Left lung (tissue), 10 donors: ENCODE measurements around the gene TSPOAP1. TPM values are rescaled to one million over a fixed set of nuclear protein-coding genes. Genes with fewer than 3 reads are reported as not detected.

Source experiments
- ATAC-seq: fragments of 200-7000 bp; cut with Tn5 transposase; one replicate; pipeline ENCODE4 v1.9.1; 2020; ENCODE audit warnings: moderate library complexity
- DNase-seq, 4 donors: peaks; one replicate each; pipeline ENCODE4 v3.0.0-alpha.2; 2013 to 2020
- H3K27ac ChIP-seq, 2 donors: fragments of 200-600 bp; sonication (generic) in 1 of 2; one replicate each; pipeline versions ENCODE4 v1.5.0 to v1.8.0; 2020 to 2021
- H3K27me3 ChIP-seq, 2 donors: fragments of 200-600 bp; sonication (generic) in 1 of 2; one replicate each; pipeline versions ENCODE4 v1.5.0 to v1.8.0; 2020 to 2021
- H3K36me3 ChIP-seq, 2 donors: fragments of 200-600 bp; sonication (generic) in 1 of 2; one replicate each; pipeline versions ENCODE4 v1.5.0 to v1.8.0; 2020 to 2021
- H3K4me1 ChIP-seq, 2 donors: fragments of 200-600 bp; one replicate each; pipeline ENCODE4 v1.8.0; 2021
- H3K4me3 ChIP-seq, 2 donors: fragments of 200-600 bp; sonication (generic) in 1 of 2; one replicate each; pipeline versions ENCODE4 v1.5.0 to v1.8.0; 2020 to 2021; ENCODE audit warnings: mild to moderate bottlenecking in 1 of 2
- H3K9me3 ChIP-seq, 2 donors: fragments of 200-600 bp; sonication (generic) in 1 of 2; one replicate each; pipeline versions ENCODE4 v1.5.0 to v1.8.0; 2020 to 2021
- CTCF ChIP-seq, 2 donors: fragments of 200-600 bp; sonication (generic) in 1 of 2; IDR thresholded peaks; one replicate each; pipeline versions ENCODE4 v1.5.0 to v1.8.0; 2021; ENCODE audit warnings: antibody characterized with exemption in 2 of 2
- intact Hi-C, 2 donors: fragments of 100-400 bp; cut with DNase I; formaldehyde crosslinking; loops; one replicate each; pipeline versions ENCODE4 v1.11.2 to v1.14.2; 2022
- microRNA-seq, 2 donors: library from miRNA; unstranded; fragments of <30 nt; microRNA quantifications; one replicate each; pipeline ENCODE4, GENCODE V29; 2019
- polyA plus RNA-seq, 6 donors: library from polyadenylated mRNA; unstranded; fragments of 120-200 nt; gene quantifications; one replicate each; pipeline ENCODE4 v1.2.1, GENCODE V29; 2013; ENCODE audit not compliant: insufficient read length in 6 of 6
- total RNA-seq, 2 donors: library from RNA; stranded (reverse); fragmentation: NEBNext Ultra II Directional; extraction: Animal tissue kit (Norgen Biotek cat#: 25700); gene quantifications; one replicate each; pipeline ENCODE4 v1.2.1, GENCODE V29; 2021
- donor health status: DM: no; HTN: yes; CAD: no.
- donor health status: DM: no; HTN: no; CAD: no.

The TSPOAP1 gene
- total and polyA plus RNA-seq, 8 donors: 7.9 to 65.0 (median 52.7) TPM

DNA sequence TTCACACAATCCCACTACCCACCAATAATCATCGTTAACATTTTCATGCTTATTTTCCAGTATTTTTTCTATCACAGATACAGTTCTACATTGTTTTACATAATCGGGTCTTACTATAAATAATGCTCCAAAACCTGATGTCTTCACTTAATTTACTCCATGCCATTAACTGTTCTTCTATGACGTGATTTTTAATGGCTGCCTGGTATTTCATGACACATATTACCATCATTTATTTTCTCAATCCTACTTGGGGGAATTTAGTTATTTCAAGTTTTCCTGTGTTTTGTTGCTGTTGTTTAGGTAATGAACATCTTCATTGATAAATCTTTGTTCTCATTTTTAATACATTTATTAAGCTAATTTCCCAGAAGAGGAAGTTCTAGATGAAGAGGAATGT, 75.5 kb downstream of the TSPOAP1 start:
- intact Hi-C loops: no loop called here
- Histone ChIP-seq H3K4me3 (no peak overlapping the region), H3K27ac (no peak overlapping the region), H3K9me3 (no peaks in the 10 kb centered on the region), H3K4me1 (peaks cover 2 to 13% of the 10 kb centered on the region in 2 donors), H3K27me3 (peaks cover 6 to 81% of the 10 kb centered on the region in 2 donors), H3K36me3 (no peaks in the 10 kb centered on the region)
- TF ChIP-seq CTCF (IDR thresholded peaks at IDR 0.05): no peak
- DNase-seq (no peak), ATAC-seq (no peak)

DNA sequence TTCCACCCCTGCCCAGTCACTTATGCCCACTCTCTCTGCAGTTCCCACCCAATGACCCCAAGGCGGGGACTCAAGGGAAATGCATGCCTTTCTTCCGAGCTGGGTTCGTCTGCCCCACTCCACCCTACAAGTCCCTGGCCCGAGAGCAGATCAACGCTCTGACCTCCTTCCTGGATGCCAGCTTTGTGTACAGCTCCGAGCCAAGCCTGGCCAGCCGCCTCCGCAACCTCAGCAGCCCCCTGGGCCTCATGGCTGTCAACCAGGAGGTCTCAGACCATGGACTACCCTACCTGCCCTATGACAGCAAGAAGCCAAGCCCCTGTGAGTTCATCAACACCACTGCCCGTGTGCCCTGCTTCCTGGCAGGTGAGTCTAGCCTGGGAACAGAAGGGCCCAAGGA, 76.5 kb downstream of the TSPOAP1 start:
- ATAC-seq (no peak), DNase-seq (no peak)
- Histone ChIP-seq H3K27me3 (peaks cover 6 to 73% of the 10 kb centered on the region in 2 donors), H3K4me1 (peaks cover 2 to 19% of the 10 kb centered on the region in 2 donors), H3K27ac (no peak overlapping the region), H3K9me3 (no peaks in the 10 kb centered on the region), H3K36me3 (no peaks in the 10 kb centered on the region), H3K4me3 (no peak overlapping the region)
- TF ChIP-seq CTCF (IDR thresholded peaks at IDR 0.05): no peak
- intact Hi-C loops: no loop called here

Small RNA genes lying within 50 kb of the gene (microRNA-seq; reads per million reads assigned to microRNA genes)
- 0 reads per million in 2 donors for gene MIR4736

Other genes starting within 250 kb of the TSPOAP1 start
- gene DYNLL2, start 245.4 kb downstream of the TSPOAP1 start, total RNA-seq: 10 to 100 TPM; 36.3 to 38.2 TPM
- gene DYNLL2, start 245.4 kb downstream of the TSPOAP1 start, polyA plus RNA-seq: 10 to 100 TPM; 52.8 to 70.8 (median 61.4) TPM
- not detected for gene OR4D1, start 180.4 kb downstream of the TSPOAP1 start, total RNA-seq
- gene OR4D1, start 180.4 kb downstream of the TSPOAP1 start, polyA plus RNA-seq: under 1 TPM in 3 of 6 donors, not detected in 3; 0.03 to 0.06 (median 0.04) TPM
- gene OR4D2, start 161.8 kb downstream of the TSPOAP1 start, total RNA-seq: not detected
- gene OR4D2, start 161.8 kb downstream of the TSPOAP1 start, polyA plus RNA-seq: not detected
- not detected for gene EPX, start 136.1 kb downstream of the TSPOAP1 start, total RNA-seq
- 1 to 10 TPM in 2 of 6 donors, under 1 TPM in 4; 0.63 to 1.2 (median 0.90) TPM for gene EPX, start 136.1 kb downstream of the TSPOAP1 start, polyA plus RNA-seq
- 10 to 100 TPM; 16.4 to 19.4 TPM for gene MKS1, start 109.5 kb downstream of the TSPOAP1 start, total RNA-seq
- 10 to 100 TPM; 35.5 to 46.8 (median 38.9) TPM for gene MKS1, start 109.5 kb downstream of the TSPOAP1 start, polyA plus RNA-seq
- gene LPO, start 90.2 kb downstream of the TSPOAP1 start, total RNA-seq: under 1 TPM in 1 of 2 donors, not detected in 1; 0.24 TPM
- gene LPO, start 90.2 kb downstream of the TSPOAP1 start, polyA plus RNA-seq: under 1 TPM; 0.10 to 0.21 (median 0.14) TPM
- 1 to 10 TPM; 1.0 to 1.5 TPM for gene MPO, start 47.9 kb downstream of the TSPOAP1 start, total RNA-seq
- 10 to 100 TPM in 5 of 6 donors, 1 to 10 TPM in 1; 6.6 to 15.3 (median 11.4) TPM for gene MPO, start 47.9 kb downstream of the TSPOAP1 start, polyA plus RNA-seq
- 10 to 100 TPM; 68.4 to 69.0 TPM for gene SUPT4H1, start 23.4 kb upstream of the TSPOAP1 start, total RNA-seq
- 100 to 1,000 TPM; 117 to 139 (median 124) TPM for gene SUPT4H1, start 23.4 kb upstream of the TSPOAP1 start, polyA plus RNA-seq
- gene RNF43, start 88.7 kb upstream of the TSPOAP1 start, total RNA-seq: 10 to 100 TPM in 1 of 2 donors, 1 to 10 TPM in 1; 6.8 to 13.4 TPM
- 10 to 100 TPM; 34.7 to 55.8 (median 43.5) TPM for gene RNF43, start 88.7 kb upstream of the TSPOAP1 start, polyA plus RNA-seq
- gene HSF5, start 159.6 kb upstream of the TSPOAP1 start, total RNA-seq: under 1 TPM; 0.08 to 0.15 TPM
- under 1 TPM; 0.10 to 0.14 (median 0.12) TPM for gene HSF5, start 159.6 kb upstream of the TSPOAP1 start, polyA plus RNA-seq
- 10 to 100 TPM; 33.6 to 43.4 TPM for gene MTMR4, start 185.8 kb upstream of the TSPOAP1 start, total RNA-seq
- 10 to 100 TPM; 44.2 to 54.8 (median 48.3) TPM for gene MTMR4, start 185.8 kb upstream of the TSPOAP1 start, polyA plus RNA-seq